HG02973 (cell line): ENCODE measurements around the gene ALOXE3.

Experiments
- ATAC-seq: cut with Tn5 transposase; IDR thresholded peaks from one replicate; pipeline ENCODE4 v1.9.1; 2021; ENCODE audit warnings: moderate library complexity; ENCODE audit not compliant: unreplicated experiment

Gene ALOXE3

DNA sequence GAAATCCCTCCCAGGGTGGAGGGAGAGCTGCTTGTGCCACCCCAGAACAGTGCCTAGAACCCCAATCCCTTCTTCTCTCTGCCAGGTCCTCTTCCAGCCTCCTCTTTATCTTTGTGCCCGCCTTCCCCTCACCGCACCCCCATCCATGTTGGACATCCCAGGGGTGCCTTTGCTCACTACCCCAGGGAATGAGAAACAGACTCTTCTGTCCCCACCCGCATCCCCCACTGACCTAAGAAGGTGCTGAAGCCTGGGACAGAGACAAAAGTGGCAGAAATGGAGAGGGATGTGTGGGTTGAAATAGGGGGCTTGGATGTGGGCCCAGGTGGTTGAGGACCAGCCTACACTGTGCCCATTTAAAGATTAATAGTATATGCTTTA is 62.5 kb downstream of the ALOXE3 start:
- ATAC-seq, result no peak

- ATAC-seq, result no peak
These were observed 64.7 kb downstream of the ALOXE3 start for GRCh38 chr17:8053600-8053999.

GRCh38 chr17:8052256-8053252 is 65.8 kb downstream of the ALOXE3 start:
- no peak for ATAC-seq

- no peak for ATAC-seq
These were observed 66.5 kb downstream of the ALOXE3 start for GRCh38 chr17:8051831-8052230.

- ATAC-seq, result no peak
These were observed 69.6 kb downstream of the ALOXE3 start for GRCh38 chr17:8048736-8049135.

GRCh38 chr17:8048236-8048635 is 70.1 kb downstream of the ALOXE3 start:
- ATAC-seq, result no peak

DNA sequence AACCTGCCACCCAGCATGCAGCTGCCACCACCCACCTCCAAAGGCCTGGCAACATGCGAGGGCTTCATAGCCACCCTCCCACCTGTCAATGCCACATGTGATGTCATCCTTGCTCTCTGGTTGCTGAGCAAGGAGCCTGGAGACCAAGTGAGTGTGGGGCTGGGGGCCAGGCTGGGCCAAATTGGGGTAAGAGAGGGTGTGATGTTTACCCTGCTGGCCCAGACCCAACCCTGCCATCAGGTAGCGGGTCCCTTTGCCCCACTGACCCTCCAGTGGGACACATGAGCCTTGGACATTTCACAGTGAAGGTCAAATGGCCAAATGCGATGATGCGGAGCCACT is 70.6 kb downstream of the ALOXE3 start:
- ATAC-seq, result no peak

DNA sequence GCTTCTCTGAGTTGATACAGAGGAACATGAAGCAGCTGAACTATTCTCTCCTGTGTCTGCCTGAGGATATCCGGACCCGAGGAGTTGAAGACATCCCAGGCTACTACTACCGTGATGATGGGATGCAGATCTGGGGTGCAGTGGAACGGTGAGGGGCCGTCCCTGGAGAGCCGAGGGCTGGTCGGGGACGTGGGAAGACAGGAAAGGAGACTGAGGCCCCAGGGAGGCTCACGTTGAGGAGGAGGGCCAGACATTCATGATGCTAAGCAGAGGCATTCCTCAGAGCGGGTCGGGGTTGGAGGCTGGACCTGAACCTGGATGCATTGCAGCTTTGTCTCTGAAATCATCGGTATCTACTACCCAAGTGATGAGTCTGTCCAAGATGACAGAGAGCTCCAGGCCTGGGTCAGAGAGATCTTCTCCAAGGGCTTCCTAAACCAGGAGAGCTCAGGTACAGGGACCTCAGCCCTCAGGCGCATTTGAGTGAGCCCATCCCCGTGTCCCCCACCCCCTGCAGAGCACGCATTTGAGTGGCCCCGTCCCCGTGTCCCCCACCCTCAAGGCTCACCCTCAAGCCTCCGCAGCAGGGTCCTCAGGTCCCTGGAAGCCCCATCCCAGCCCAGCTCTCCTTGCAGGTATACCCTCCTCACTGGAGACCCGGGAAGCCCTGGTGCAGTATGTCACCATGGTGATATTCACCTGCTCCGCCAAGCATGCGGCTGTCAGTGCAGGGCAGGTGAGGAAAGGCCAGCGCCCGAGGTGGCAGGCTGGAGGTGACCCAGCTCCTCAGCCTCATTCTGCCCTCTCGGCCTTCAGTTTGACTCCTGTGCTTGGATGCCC is 71.2 kb downstream of the ALOXE3 start:
- ATAC-seq, result no peak

DNA sequence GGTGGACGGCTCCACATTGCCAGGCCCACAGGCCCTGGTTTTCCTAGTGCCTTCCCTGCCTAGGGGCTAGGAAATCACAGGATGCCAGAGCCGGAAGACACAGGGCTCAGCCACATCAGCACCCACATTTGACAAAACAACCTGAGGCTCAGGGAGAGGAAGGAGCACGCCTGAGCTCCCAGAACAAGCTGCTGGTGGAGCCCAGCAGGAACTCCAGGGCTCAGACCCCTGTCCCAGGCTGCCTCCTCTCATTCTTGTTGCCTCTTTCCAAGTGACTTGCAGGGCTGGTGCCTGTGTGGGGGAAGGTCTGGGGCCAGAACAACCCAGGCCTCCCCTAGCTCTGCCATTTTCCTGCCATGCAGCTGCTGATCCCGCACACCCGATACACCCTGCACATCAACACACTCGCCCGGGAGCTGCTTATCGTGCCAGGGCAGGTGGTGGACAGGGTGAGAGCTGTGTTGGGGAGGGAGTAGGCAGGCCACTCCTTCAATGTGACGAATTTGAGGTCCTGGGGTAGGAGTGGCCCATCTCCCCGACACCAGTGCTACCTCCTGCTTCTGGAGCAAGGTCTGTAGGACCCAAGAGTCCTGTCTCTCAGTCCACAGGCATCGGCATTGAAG is 71.9 kb downstream of the ALOXE3 start:
- no peak for ATAC-seq
